ENCODE results near the gene RGL2. TPM values are rescaled to one million over a fixed set of nuclear protein-coding genes. Genes with fewer than 3 reads are reported as not detected.

The RGL2 gene
- total and polyA plus RNA-seq, 2 of the 13 experiments (the other 11 are each of a cell fraction or from before 2014, with no cell fraction given) = 22.9 to 47.4 TPM

- TF ChIP-seq MXI1 (IDR thresholded peaks at IDR 0.05; ENCODE audit: borderline replicate concordance, low read depth, low read length) (peak; percentile 66; the same call in 1 of the 3 replicates), AFF4 (CRISPR knock-in tag; IDR thresholded peaks at IDR 0.05) (no peak), PRPF4 (IDR thresholded peaks at IDR 0.05; ENCODE audit: low read depth, low read length, poor library complexity, severe bottlenecking) (peak; percentile 67), ZKSCAN1 (IDR thresholded peaks at IDR 0.05; ENCODE audit: low read length) (no peak), ZNF296 (CRISPR knock-in tag; conservative IDR thresholded peaks at IDR 0.05) (no peak), KDM6A (CRISPR knock-in tag; IDR thresholded peaks at IDR 0.05; ENCODE audit: low read depth) (0 out of 2 replicates have a peak, but pooled peaks have one; percentile 5), SRF (IDR thresholded peaks at IDR 0.05; ENCODE audit: low read depth, low read length) (peak; percentile 44; the same call in 1 of the 2 replicates), KDM2A (CRISPR knock-in tag; IDR thresholded peaks at IDR 0.05; ENCODE audit: borderline replicate concordance, low read depth) (0 out of 2 replicates have a peak, but pooled peaks have one; percentile 14), NR2C2 (CRISPR knock-in tag; IDR thresholded peaks at IDR 0.05; ENCODE audit: borderline replicate concordance) (peak; percentile 60; the same call in 1 of the 2 replicates), NCOA2 (CRISPR knock-in tag; IDR thresholded peaks at IDR 0.05) (no peak), CCAR2 (optimal IDR thresholded peaks at IDR 0.05; ENCODE audit: low read depth, low read length) (peak; percentile 64), ATF2 (CRISPR knock-in tag; IDR thresholded peaks at IDR 0.05) (peak; percentile 66; the same call in 1 of the 2 replicates), BRD4 (CRISPR knock-in tag; IDR thresholded peaks at IDR 0.05) (0 out of 2 replicates have a peak, but pooled peaks have one; percentile 25), TEAD3 (CRISPR knock-in tag; optimal IDR thresholded peaks at IDR 0.05; ENCODE audit: borderline replicate concordance) (peak; percentile 64), ZFP91 (CRISPR knock-in tag; IDR thresholded peaks at IDR 0.05; ENCODE audit: borderline replicate concordance) (peak; percentile 33; the same call in 1 of the 2 replicates), PRDM15 (CRISPR knock-in tag; IDR thresholded peaks at IDR 0.05) (peak; percentile 41; the same call in 1 of the 2 replicates), CREB3 (CRISPR knock-in tag; IDR thresholded peaks at IDR 0.05) (no peak), ZNF577 (CRISPR knock-in tag; IDR thresholded peaks at IDR 0.05; ENCODE audit: borderline replicate concordance, low read depth) (no peak)
Measured at GRCh38 chr6:33279971-33280511, 18.7 kb downstream of the RGL2 start (continued).

Data from HepG2 (cell line).